ENCODE results near the gene TSPAN9.
"Not testable (repeated sequence)": the region's sequence is repeated elsewhere in the genome, so short reads cannot be mapped to it uniquely, and the experiment has no call there.

The TSPAN9 gene

DNA sequence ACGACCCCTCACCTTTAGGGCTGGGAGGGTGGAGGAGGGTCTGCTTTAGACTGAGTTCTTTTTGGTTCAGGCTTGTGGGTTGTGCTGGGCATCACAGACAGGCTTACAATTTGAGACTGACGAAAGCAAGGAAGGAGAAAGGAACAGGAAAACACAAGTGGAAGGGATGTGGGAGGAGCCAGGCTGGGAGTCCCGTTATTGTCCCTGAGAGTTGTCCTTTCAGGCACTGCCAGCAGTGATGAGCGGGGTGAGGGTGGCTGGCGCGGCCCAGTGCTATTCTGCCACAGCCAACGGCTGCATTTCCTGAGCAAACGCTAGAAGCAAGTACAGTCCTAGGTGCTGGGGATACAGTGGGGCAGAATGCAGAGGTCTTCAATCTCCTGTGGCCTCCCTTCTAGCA lies 29.2 kb upstream of the TSPAN9 start:
- no peaks in the 10 kb centered on the region for H3K9me3 ChIP-seq (ENCODE audit: control insufficient read depth, low read length)
- no peak overlapping the region for H3K9ac ChIP-seq (ENCODE audit: low read length)
- H3K4me1 ChIP-seq (ENCODE audit: control insufficient read depth, insufficient read depth, low read length): no peaks in the 10 kb centered on the region
- no peak overlapping the region for H3K4me3 ChIP-seq (ENCODE audit: low read length)
- no peaks in the 10 kb centered on the region for H3K36me3 ChIP-seq (ENCODE audit: control insufficient read depth, insufficient read depth, low read length)
- H3K27me3 ChIP-seq (ENCODE audit: control insufficient read depth, insufficient read depth, low read length): no peaks in the 10 kb centered on the region

DNA sequence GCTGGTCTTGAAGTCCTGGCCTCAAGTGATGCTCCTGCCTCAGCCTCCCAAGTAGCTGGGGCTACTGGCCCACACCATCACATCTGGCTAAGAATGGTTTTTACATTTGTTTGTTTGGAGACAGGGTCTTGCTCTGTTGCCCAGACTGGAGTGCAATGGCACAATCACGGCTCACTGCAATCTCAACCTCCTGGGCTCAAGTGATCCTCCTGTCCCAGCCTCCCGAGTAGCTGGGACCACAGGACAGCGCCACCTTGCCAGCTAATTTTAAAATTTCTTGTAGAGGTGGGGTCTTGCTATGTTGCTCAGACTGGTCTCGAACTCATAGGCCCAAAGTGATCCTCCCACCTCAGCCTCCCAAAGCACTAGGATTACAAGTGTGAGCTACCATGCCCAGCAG lies 28.6 kb upstream of the TSPAN9 start:
- Histone ChIP-seq H3K4me1 (ENCODE audit: control insufficient read depth, insufficient read depth, low read length) (no peaks in the 10 kb centered on the region), H3K9ac (ENCODE audit: low read length) (no peak overlapping the region), H3K36me3 (ENCODE audit: control insufficient read depth, insufficient read depth, low read length) (no peaks in the 10 kb centered on the region), H3K9me3 (ENCODE audit: control insufficient read depth, low read length) (no peaks in the 10 kb centered on the region), H3K4me3 (ENCODE audit: low read length) (no peak overlapping the region), H3K27me3 (ENCODE audit: control insufficient read depth, insufficient read depth, low read length) (no peaks in the 10 kb centered on the region)

DNA sequence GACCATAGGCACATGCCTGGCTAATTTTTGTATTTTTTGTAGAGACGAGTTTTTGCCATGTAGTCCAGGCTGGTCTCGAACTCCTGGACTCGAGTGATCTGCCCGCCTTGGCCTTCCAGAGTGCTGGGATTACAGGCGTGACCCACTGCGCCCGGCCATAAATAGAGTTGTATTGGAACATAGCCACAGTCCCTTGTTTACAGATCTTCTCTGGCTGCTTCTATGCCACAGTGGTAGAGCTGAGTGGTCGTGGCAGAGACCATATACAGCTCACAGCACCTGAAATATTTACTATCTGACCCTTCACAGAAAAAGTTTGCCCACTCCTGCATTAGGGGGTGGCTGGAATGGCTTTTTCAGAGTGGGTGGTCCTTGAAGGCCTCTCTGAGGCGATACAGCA lies 28.0 kb upstream of the TSPAN9 start:
- Histone ChIP-seq H3K36me3 (ENCODE audit: control insufficient read depth, insufficient read depth, low read length) (no peaks in the 10 kb centered on the region), H3K9ac (ENCODE audit: low read length) (no peak overlapping the region), H3K27me3 (ENCODE audit: control insufficient read depth, insufficient read depth, low read length) (no peaks in the 10 kb centered on the region), H3K4me1 (ENCODE audit: control insufficient read depth, insufficient read depth, low read length) (no peaks in the 10 kb centered on the region), H3K4me3 (ENCODE audit: low read length) (no peak overlapping the region), H3K9me3 (ENCODE audit: control insufficient read depth, low read length) (no peaks in the 10 kb centered on the region)

DNA sequence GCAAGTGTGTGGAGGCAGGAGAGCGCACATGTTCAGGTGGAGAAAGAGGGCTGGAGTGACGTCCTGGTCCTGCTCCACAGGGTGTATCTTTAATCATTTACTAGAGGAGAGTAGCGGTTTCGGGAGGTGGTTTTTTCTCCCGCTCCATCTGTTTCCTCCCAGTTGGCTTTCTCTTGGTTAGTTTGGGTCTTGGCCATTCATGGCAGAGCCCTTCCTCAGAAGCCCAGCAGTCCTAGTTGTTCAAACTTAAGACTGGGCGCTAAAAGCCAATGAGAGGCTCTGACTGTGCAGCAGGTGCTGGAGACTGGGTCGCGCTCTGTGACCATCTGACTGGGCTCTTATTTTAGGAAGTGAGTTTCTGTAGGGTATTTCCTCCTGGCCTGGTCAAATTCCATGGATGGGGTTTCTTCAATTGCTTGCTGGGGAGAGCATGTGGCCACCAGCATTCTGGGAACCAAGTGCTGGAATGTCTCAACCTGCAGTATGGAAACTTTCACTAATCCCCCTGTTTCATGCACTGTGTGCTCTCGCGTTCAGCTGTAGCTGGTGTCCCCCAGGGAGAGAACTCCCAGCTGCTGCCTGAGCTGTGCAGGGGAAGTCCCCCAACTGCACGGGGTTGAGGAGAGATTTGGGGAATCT lies 27.4 kb upstream of the TSPAN9 start:
- H3K4me3 ChIP-seq (ENCODE audit: low read length): no peak overlapping the region
- no peak overlapping the region for H3K9ac ChIP-seq (ENCODE audit: low read length)
- H3K36me3 ChIP-seq (ENCODE audit: control insufficient read depth, insufficient read depth, low read length): no peaks in the 10 kb centered on the region
- H3K4me1 ChIP-seq (ENCODE audit: control insufficient read depth, insufficient read depth, low read length): no peaks in the 10 kb centered on the region
- H3K9me3 ChIP-seq (ENCODE audit: control insufficient read depth, low read length): no peaks in the 10 kb centered on the region
- no peaks in the 10 kb centered on the region for H3K27me3 ChIP-seq (ENCODE audit: control insufficient read depth, insufficient read depth, low read length)

DNA sequence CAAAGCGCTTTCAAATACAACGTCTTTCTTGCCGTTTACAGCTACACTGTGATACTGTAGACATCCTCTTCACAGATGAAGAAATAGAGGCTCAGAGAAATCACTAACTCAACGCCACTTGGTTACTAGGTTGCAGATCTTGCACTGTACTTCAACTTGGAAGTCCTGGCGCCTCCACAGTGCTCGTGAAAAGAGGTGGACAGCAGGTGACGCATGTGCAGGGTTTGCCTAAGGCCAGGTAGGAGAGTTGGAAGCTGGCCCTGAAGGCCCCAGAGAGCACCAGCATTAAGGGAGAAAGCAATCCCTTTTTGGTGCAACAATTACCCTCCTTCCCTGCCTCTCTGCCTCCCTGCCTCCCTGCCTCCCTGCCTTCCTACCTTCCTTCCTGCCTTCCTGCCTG lies 22.8 kb upstream of the TSPAN9 start:
- no peaks in the 10 kb centered on the region for H3K36me3 ChIP-seq (ENCODE audit: control insufficient read depth, insufficient read depth, low read length)
- no peaks in the 10 kb centered on the region for H3K4me1 ChIP-seq (ENCODE audit: control insufficient read depth, insufficient read depth, low read length)
- H3K27me3 ChIP-seq (ENCODE audit: control insufficient read depth, insufficient read depth, low read length): no peaks in the 10 kb centered on the region
- H3K4me3 ChIP-seq (ENCODE audit: low read length): no peak overlapping the region
- H3K9ac ChIP-seq (ENCODE audit: low read length): no peak overlapping the region
- no peaks in the 10 kb centered on the region for H3K9me3 ChIP-seq (ENCODE audit: control insufficient read depth, low read length)

DNA sequence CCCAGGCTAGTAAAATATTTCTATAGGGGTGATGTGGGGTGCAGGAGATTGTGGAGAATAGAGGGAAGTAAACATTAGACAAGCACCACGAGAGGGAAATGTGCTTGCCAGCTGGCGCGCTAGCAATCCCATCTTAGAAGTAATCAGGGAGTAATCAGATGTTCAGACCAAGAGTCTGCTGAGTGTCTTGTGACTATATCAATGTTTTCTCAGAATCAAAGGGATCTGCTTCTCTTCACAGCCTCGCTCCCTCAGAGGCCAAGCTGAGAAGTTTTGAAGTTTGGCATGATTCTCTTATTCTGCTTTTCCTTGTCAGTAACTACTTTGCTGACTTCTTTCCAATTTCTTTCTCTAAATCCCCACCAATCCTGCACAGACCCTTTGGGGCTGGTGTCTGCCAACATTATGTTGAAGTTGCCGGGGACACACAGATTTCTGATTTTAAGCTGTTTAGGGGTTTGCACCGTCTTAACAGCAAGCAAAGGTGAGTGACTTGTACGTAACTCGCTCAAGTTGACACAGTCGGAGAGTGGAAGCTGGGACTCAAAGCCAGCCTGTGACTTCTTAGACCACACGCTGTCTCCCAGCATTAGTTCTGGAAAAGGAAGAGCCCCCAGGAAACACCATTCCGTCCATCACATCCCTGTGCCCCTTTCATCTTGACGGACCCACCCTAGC lies 22.0 kb upstream of the TSPAN9 start:
- H3K9ac ChIP-seq (ENCODE audit: low read length): no peak overlapping the region
- no peak overlapping the region for H3K4me3 ChIP-seq (ENCODE audit: low read length)
- no peaks in the 10 kb centered on the region for H3K4me1 ChIP-seq (ENCODE audit: control insufficient read depth, insufficient read depth, low read length)
- no peaks in the 10 kb centered on the region for H3K36me3 ChIP-seq (ENCODE audit: control insufficient read depth, insufficient read depth, low read length)
- H3K9me3 ChIP-seq (ENCODE audit: control insufficient read depth, low read length): no peaks in the 10 kb centered on the region
- no peaks in the 10 kb centered on the region for H3K27me3 ChIP-seq (ENCODE audit: control insufficient read depth, insufficient read depth, low read length)

DNA sequence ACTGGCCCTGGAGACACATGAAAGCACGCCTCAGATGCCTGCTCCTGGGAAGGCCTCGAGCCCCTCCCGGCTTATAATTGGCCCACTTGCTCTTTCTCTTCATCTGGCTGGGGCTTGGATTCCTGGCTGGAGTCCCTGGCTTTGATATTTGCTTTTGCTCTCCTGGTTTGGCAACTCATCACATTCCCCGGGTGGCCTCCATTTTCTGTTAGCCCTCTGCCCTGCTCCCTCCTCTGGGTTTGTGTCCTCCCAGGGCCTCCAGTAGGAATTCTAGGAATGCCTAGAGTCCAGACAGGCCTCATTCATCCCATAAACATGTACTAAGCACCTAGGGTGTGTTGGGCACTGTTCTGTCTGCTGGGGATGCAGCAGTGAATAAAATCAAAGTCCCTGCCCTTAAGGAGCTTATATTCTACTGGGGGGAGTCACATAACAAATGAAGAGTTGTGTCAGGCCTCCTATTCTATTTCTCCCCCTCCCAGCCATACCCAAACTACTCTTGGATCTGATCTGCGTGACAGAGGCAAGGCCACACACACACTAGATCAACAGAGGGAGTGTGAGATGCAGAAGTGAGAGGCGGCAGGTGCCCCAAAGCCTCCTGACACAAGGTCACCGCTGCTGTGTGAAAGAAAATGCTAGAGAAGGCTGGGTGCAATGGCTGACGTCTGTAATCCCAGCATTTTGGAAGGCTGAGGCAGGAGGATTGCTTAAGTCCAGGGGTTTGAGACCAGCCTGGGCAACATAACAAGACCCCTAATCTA lies 21.3 kb upstream of the TSPAN9 start:
- Histone ChIP-seq H3K4me3 (ENCODE audit: low read length) (no peak overlapping the region), H3K9ac (ENCODE audit: low read length) (no peak overlapping the region), H3K36me3 (ENCODE audit: control insufficient read depth, insufficient read depth, low read length) (no peaks in the 10 kb centered on the region), H3K4me1 (ENCODE audit: control insufficient read depth, insufficient read depth, low read length) (no peaks in the 10 kb centered on the region), H3K27me3 (ENCODE audit: control insufficient read depth, insufficient read depth, low read length) (no peaks in the 10 kb centered on the region), H3K9me3 (ENCODE audit: control insufficient read depth, low read length) (no peaks in the 10 kb centered on the region)

DNA sequence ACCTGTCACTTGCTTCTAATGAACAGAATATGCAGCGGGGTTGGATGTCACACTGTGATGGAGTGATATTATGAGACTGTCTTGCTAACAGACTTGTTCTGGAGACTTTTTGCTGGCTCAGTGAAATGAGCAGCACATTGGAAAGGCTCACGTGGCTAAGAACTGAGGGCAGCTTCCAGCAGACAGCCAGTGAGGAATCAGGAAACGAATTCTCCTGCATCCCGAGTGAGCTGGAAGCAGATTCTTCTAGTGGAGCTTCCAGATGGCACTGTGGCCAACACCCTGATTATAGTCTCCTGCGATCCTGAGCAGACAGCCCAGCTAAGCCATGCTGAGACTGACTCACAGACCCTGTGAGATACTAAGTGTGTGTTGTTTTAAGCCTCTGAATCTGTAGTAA lies 16.1 kb upstream of the TSPAN9 start:
- H3K9ac ChIP-seq (ENCODE audit: low read length): no peak overlapping the region
- H3K9me3 ChIP-seq (ENCODE audit: control insufficient read depth, low read length): no peaks in the 10 kb centered on the region
- H3K27me3 ChIP-seq (ENCODE audit: control insufficient read depth, insufficient read depth, low read length): no peaks in the 10 kb centered on the region
- no peaks in the 10 kb centered on the region for H3K36me3 ChIP-seq (ENCODE audit: control insufficient read depth, insufficient read depth, low read length)
- no peak overlapping the region for H3K4me3 ChIP-seq (ENCODE audit: low read length)
- H3K4me1 ChIP-seq (ENCODE audit: control insufficient read depth, insufficient read depth, low read length): no peaks in the 10 kb centered on the region

DNA sequence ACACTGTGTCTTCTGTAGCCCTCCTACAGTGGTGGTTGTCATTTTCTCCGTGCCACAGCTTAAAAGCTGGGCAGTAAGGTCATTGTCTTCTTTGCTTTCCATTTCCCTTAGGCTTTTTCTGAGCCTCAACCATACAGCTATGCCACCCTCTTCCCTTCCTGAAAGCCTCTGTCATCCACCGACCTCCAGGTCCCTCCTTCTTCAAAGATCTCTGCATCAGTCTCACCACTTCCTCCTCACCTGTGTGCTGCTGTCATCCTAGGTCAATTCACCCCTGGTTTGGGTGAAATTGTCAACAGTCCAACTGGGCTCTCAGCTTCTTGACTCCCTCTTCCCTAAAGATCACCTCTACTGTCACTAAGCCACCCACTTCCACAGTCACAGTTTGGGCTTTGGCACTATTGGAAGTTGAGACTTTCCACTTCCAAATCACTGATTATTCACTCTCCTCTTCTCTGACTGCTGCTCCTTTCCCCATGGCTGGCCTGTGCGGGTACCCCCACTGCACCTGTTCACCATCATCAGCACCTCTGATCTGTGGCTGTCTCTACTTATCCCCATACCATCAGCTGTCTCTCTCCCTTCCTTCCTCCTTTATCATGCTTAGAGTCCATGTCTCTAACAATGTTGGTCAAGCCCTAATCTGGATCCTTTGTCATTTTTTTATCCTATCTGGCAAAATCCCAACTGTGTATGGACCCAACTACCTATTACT lies 15.5 kb upstream of the TSPAN9 start:
- H3K9me3 ChIP-seq (ENCODE audit: control insufficient read depth, low read length): no peaks in the 10 kb centered on the region
- H3K36me3 ChIP-seq (ENCODE audit: control insufficient read depth, insufficient read depth, low read length): no peaks in the 10 kb centered on the region
- H3K4me3 ChIP-seq (ENCODE audit: low read length): no peak overlapping the region
- H3K9ac ChIP-seq (ENCODE audit: low read length): no peak overlapping the region
- no peaks in the 10 kb centered on the region for H3K27me3 ChIP-seq (ENCODE audit: control insufficient read depth, insufficient read depth, low read length)
- H3K4me1 ChIP-seq (ENCODE audit: control insufficient read depth, insufficient read depth, low read length): no peaks in the 10 kb centered on the region

DNA sequence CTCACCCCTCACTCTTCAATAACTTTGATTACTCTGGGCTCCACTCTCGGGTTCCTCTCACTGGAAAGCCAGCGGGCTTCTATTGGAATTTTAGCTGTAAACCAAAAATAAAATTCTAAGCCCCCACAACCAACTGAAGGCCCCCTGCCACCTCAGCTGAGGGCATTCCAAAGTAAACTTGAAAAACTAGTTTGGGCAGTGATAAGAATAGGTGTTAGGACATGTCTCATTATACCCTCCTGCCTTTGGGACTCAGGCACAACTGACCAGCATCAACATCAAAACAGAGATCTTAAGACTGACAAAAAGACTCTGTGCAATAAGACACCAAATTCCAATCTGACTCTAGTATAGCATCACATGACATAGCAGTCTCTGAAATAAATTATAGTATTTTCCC lies 11.9 kb upstream of the TSPAN9 start:
- Histone ChIP-seq H3K27me3 (ENCODE audit: control insufficient read depth, insufficient read depth, low read length) (no peaks in the 10 kb centered on the region), H3K4me1 (ENCODE audit: control insufficient read depth, insufficient read depth, low read length) (no peaks in the 10 kb centered on the region), H3K9ac (ENCODE audit: low read length) (no peak overlapping the region), H3K4me3 (ENCODE audit: low read length) (no peak overlapping the region), H3K9me3 (ENCODE audit: control insufficient read depth, low read length) (no peaks in the 10 kb centered on the region), H3K36me3 (ENCODE audit: control insufficient read depth, insufficient read depth, low read length) (no peaks in the 10 kb centered on the region)

DNA sequence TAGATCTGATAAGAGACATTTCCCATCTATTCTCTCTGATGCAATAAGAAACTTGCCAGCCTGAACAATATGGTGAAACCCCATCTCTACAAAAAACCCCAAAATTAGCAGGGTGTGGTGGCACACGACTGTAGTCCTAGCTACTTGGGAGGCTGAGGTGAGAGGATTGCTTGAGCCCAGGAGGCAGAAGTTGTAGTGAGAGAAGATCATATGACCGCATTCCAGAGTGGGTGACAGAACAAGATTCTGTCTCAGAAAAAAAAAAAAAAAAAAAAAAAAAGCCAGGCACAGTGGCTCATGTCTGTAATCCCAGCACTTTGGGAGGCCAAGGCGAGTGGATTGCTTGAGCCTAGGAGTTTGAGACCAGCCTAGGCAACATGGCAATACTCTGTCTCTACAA lies 11.3 kb upstream of the TSPAN9 start:
- H3K4me3 ChIP-seq (ENCODE audit: low read length); H3K27me3 ChIP-seq (ENCODE audit: control insufficient read depth, insufficient read depth, low read length); H3K4me1 ChIP-seq (ENCODE audit: control insufficient read depth, insufficient read depth, low read length); H3K9ac ChIP-seq (ENCODE audit: low read length); H3K36me3 ChIP-seq (ENCODE audit: control insufficient read depth, insufficient read depth, low read length); H3K9me3 ChIP-seq (ENCODE audit: control insufficient read depth, low read length): not testable (repeated sequence)

DNA sequence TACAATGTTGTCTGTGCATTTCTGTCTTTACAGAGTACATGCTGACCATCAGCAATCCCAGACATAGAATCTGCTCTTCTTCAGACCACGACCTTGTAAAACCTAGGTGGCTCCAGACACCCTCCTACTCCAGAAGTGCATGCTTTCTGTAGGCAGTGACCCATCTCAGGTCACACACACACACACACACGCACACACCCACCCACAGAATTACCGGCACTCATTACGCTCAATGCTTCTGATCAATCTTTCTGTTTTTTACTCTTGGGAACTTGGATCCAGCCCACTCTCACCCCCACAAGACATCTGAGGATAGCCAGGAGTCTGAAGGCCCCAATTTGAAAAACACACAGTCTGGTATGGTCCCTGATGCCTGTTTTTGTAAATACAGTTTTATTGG lies 7.5 kb upstream of the TSPAN9 start:
- Histone ChIP-seq H3K9me3 (ENCODE audit: control insufficient read depth, low read length) (no peaks in the 10 kb centered on the region), H3K36me3 (ENCODE audit: control insufficient read depth, insufficient read depth, low read length) (no peaks in the 10 kb centered on the region), H3K9ac (ENCODE audit: low read length) (no peak overlapping the region), H3K27me3 (ENCODE audit: control insufficient read depth, insufficient read depth, low read length) (no peaks in the 10 kb centered on the region), H3K4me1 (ENCODE audit: control insufficient read depth, insufficient read depth, low read length) (no peaks in the 10 kb centered on the region), H3K4me3 (ENCODE audit: low read length) (no peak overlapping the region)

All from mucosa of stomach (tissue), 1 donor.